Calu3 (cell line): ENCODE data around the gene TNS2. TPM values are rescaled to one million over a fixed set of nuclear protein-coding genes. Genes with fewer than 3 reads are reported as not detected.

Experiments
- BruUV-seq: library from RNA; stranded (reverse); fragments of 400-500 nt; replicated peaks from 2 replicates; lab custom pipeline; 2021; lab: Mats Ljungman, UMichigan
- CTCF ChIA-PET: fragments of 300-600 bp; sonication (Branson Sonifier 250); formaldehyde crosslinking; loops from one replicate; lab custom pipeline; 2022; ENCODE audit warnings: antibody characterized with exemption; lab: Charles Lee
- DNase-seq: peaks from one replicate; pipeline ENCODE4 v3.0.0; 2022
- H3K27ac Mint-ChIP-seq: one replicate; pipeline ENCODE4 v1.8.0; 2022; ENCODE audit warnings: mixed read lengths; ENCODE audit not compliant: unreplicated experiment
- H3K27me3 Mint-ChIP-seq: one replicate; pipeline ENCODE4 v1.8.0; 2022; ENCODE audit warnings: mixed read lengths; ENCODE audit not compliant: unreplicated experiment
- H3K36me3 Mint-ChIP-seq: one replicate; pipeline ENCODE4 v1.8.0; 2022; ENCODE audit warnings: mild to moderate bottlenecking, moderate library complexity, mixed read lengths; ENCODE audit not compliant: insufficient read depth, unreplicated experiment
- H3K4me1 Mint-ChIP-seq: one replicate; pipeline ENCODE4 v1.8.0; 2022; ENCODE audit warnings: mild to moderate bottlenecking, low read depth, mixed read lengths; ENCODE audit not compliant: unreplicated experiment
- H3K4me3 Mint-ChIP-seq: one replicate; pipeline ENCODE4 v1.8.0; 2022; ENCODE audit warnings: mild to moderate bottlenecking, low read depth, moderate library complexity, mixed read lengths; ENCODE audit not compliant: unreplicated experiment
- H3K9me3 Mint-ChIP-seq: one replicate; pipeline ENCODE4 v1.8.0; 2022; ENCODE audit warnings: low read depth, mixed read lengths; ENCODE audit not compliant: unreplicated experiment
- intact Hi-C: fragments of 100-400 bp; cut with micrococcal nuclease; formaldehyde crosslinking; loops from one replicate; pipeline ENCODE4 v1.10.0; 2022; ENCODE audit not compliant: unreplicated experiment
- total RNA-seq: library from RNA; stranded (reverse); gene quantifications from 2 replicates; pipeline ENCODE4 v1.2.3, GENCODE V29; 2022
- TF ChIP-seq, protein P1 (sequence below): fragments of 200-600 bp; IDR thresholded peaks from one replicate; pipeline ENCODE4 v1.8.0; 2022; ENCODE audit warnings: antibody characterized with exemption; ENCODE audit not compliant: unreplicated experiment

TNS2 gene
- total RNA-seq, 1 experiment from 2014 or later: 1.3 TPM

DNA sequence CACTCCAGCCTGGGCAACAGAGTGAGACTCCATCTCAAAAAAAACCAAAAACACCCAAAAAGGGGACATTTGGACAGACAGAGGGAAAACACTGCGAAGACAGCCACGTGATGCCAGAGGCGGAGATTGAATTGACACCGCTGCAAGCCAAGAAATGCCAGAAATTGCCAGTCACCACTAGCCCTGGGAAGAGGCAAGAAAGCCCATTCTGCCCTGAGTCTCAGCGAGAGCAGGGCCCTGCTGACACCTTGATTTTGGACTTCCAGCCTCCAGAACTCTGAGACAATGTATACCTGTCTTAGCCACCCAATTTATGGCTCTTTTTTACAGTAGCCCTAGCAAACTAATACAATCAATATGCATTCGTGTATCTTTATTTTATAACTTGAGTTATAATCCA, 40.2 kb downstream of the TNS2 start:
- no peaks in the 10 kb centered on the region for H3K36me3 Mint-ChIP-seq
- CTCF ChIA-PET: interaction anchor here (0.6 to 1.1 kb wide), 2 partner anchors 11 to 216 kb away, joined by 4 to 6 read pairs; partner anchors contain the start of gene SPRYD3
- no peak for DNase-seq
- H3K27me3 Mint-ChIP-seq: peaks cover 37% of the 10 kb centered on the region
- BruUV-seq: no TSS peak
- no peak overlapping the region for H3K4me3 Mint-ChIP-seq
- peaks cover 6% of the 10 kb centered on the region for H3K4me1 Mint-ChIP-seq
- intact Hi-C loops: no loop called here
- no peak overlapping the region for H3K27ac Mint-ChIP-seq
- TF ChIP-seq, protein P1, sequence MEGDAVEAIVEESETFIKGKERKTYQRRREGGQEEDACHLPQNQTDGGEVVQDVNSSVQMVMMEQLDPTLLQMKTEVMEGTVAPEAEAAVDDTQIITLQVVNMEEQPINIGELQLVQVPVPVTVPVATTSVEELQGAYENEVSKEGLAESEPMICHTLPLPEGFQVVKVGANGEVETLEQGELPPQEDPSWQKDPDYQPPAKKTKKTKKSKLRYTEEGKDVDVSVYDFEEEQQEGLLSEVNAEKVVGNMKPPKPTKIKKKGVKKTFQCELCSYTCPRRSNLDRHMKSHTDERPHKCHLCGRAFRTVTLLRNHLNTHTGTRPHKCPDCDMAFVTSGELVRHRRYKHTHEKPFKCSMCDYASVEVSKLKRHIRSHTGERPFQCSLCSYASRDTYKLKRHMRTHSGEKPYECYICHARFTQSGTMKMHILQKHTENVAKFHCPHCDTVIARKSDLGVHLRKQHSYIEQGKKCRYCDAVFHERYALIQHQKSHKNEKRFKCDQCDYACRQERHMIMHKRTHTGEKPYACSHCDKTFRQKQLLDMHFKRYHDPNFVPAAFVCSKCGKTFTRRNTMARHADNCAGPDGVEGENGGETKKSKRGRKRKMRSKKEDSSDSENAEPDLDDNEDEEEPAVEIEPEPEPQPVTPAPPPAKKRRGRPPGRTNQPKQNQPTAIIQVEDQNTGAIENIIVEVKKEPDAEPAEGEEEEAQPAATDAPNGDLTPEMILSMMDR: no peak
- H3K9me3 Mint-ChIP-seq: no peaks in the 10 kb centered on the region

DNA sequence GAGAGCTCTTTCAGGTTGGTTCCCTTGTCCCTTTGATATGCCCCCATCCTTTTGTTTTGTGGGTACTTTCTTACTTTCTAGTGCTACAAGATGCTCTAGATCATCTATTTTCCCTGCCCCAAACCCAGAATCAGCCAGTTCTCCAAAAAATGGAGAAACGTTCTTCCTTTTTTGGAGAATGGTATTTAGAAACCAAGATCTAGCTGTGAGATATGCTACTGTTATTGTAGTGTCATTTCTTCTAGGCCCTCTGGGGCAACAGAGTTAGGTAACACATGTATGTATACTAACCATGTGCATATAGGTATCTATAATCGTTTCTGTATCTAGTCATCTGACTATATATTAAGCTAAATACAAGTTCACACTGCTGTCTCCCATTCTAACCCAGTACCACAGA, 40.7 kb downstream of the TNS2 start:
- peaks cover 37% of the 10 kb centered on the region for H3K27me3 Mint-ChIP-seq
- no TSS peak for BruUV-seq
- CTCF ChIA-PET: interaction anchor here (1.1 kb wide), 1 partner anchor 11 kb away, joined by 6 read pairs; the partner anchor contains the start of gene SPRYD3
- no peaks in the 10 kb centered on the region for H3K36me3 Mint-ChIP-seq
- TF ChIP-seq, protein P1: no peak
- H3K4me3 Mint-ChIP-seq: no peak overlapping the region
- intact Hi-C loops: no loop called here
- no peaks in the 10 kb centered on the region for H3K9me3 Mint-ChIP-seq
- peaks cover 6% of the 10 kb centered on the region for H3K4me1 Mint-ChIP-seq
- no peak overlapping the region for H3K27ac Mint-ChIP-seq
- no peak for DNase-seq

DNA sequence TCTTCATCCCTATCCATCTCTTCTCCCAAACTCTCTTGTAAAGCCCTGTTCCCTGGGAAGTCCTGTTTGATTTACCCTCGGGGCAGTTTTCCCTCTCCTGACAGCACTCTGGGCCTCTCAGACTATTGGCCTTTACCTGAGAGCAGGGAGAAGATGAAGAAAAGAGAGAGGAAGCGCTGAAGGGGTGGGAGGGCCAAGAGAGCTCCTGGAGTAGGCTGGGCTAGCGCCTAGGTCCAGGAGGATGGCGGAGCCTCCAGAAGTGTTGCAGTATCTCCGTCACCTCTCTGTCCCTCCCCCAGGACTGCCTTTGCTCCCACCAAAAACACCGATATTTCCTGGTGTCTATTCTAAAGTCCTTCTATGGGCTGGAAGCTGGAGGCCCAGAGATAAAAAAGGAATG, 41.9 kb downstream of the TNS2 start:
- CTCF ChIA-PET: no interaction called here
- BruUV-seq: no TSS peak
- H3K4me3 Mint-ChIP-seq: no peak overlapping the region

DNA sequence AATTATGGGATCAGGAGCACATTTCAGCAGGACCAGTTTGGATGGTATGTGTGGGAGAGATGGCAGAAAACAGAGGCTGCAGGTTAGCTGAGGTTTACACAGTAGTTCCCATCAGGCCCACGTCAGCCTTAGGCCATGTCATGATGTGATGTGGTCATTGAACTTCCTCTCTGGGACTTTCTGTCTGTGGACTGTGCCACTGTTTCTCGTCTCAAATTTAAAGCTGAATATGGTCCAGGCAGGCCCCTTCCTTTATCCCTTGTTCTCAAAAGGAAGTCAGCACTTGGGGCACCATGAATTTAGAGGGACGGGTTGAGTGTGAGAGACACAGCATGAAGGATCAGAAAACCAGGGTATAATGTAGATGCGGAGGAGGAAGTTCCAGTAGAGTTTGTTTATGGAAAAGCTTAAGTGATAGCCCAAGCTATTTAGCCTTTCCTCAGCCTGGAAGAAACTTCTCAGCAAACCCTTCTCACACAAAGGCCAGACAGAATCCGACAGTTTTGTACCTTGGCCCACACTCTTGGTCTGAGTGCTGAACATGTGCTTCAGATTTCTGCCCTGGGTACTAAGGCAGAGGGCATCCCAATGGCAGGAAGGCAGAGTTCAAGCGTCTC, 44.0 kb downstream of the TNS2 start:
- no TSS peak for BruUV-seq
- Mint-ChIP-seq H3K27me3 (peaks cover 23% of the 10 kb centered on the region), H3K4me1 (peaks cover 15% of the 10 kb centered on the region), H3K9me3 (no peaks in the 10 kb centered on the region), H3K4me3 (no peak overlapping the region), H3K36me3 (peaks cover 23% of the 10 kb centered on the region), H3K27ac (no peak overlapping the region)
- CTCF ChIA-PET: no interaction called here
- DNase-seq: no peak
- TF ChIP-seq, protein P1: no peak
- intact Hi-C loops: no loop called here

More for the DNA sequence above, 41.9 kb downstream of the TNS2 start:
- DNase-seq: no peak
- TF ChIP-seq, protein P1: no peak
- Mint-ChIP-seq H3K27ac (no peak overlapping the region), H3K27me3 (peaks cover 31% of the 10 kb centered on the region), H3K4me1 (peaks cover 6% of the 10 kb centered on the region), H3K36me3 (peaks cover 1% of the 10 kb centered on the region), H3K9me3 (no peaks in the 10 kb centered on the region)
- intact Hi-C loops: no loop called here
